Keratinocyte (primary cell): ENCODE data around the gene INTU.

Source experiments
- CTCF ChIP-seq, 3 experiments: IDR thresholded peaks in 1 of 3; conservative IDR thresholded peaks in 1 of 3; optimal IDR thresholded peaks in 1 of 3; 2 replicates in 2 of 3; 3 replicates in 1 of 3; pipeline versions ENCODE3 to v1.5.1; 2011; ENCODE audit warnings: low read length in 3 of 3, mild to moderate bottlenecking in 3 of 3, moderate library complexity in 2 of 3, control low read depth in 1 of 3, inconsistent platforms in 1 of 3; ENCODE audit not compliant: insufficient read depth in 2 of 3; ENCODE audit errors: extremely low read depth in 1 of 3
- EZH2 ChIP-seq: IDR thresholded peaks from one replicate; pipeline ENCODE4 v1.6.1; 2012; ENCODE audit warnings: inconsistent platforms, mild to moderate bottlenecking, low read length, moderate library complexity

GRCh38 chr4:127609484-127609883, 23.3 kb upstream of the INTU start:
- no peak for TF ChIP-seq CTCF (optimal IDR thresholded peaks at IDR 0.05 in 1 of 3, IDR thresholded peaks at IDR 0.05 in 1 of 3, conservative IDR thresholded peaks at IDR 0.05 in 1 of 3; ENCODE audit: extremely low read depth in 1 of 3, insufficient read depth in 2 of 3, low read length in 3 of 3)
- TF ChIP-seq EZH2 = no peak
